Measurements from ENCODE around the gene CYP8B1.

GRCh38 chr3:42892169-42892568 lies 16.5 kb upstream of the CYP8B1 start:
- TF ChIP-seq CTCF (conservative IDR thresholded peaks at IDR 0.05; ENCODE audit: low read depth in 2 of 2): no peak
- no peak for TF ChIP-seq EZH2phosphoT487 (IDR thresholded peaks at IDR 0.05; ENCODE audit: unreplicated experiment)
- TF ChIP-seq EZH2 (IDR thresholded peaks at IDR 0.05; ENCODE audit: low read depth, unreplicated experiment): no peak
- no peak for TF ChIP-seq CREB1 (CRISPR knock-in tag; IDR thresholded peaks at IDR 0.05; ENCODE audit: low read depth)
- no peak for TF ChIP-seq POLR2AphosphoS5 (IDR thresholded peaks at IDR 0.05; ENCODE audit: low read depth)
- TF ChIP-seq NANOG (IDR thresholded peaks at IDR 0.05; ENCODE audit: borderline replicate concordance): no peak
- TF ChIP-seq REST (IDR thresholded peaks at IDR 0.05; ENCODE audit: unreplicated experiment): no peak
- no peak for TF ChIP-seq JUNB (IDR thresholded peaks at IDR 0.05; ENCODE audit: unreplicated experiment)
- no peak for TF ChIP-seq ZNF462 (CRISPR knock-in tag; IDR thresholded peaks at IDR 0.05)
- TF ChIP-seq ZNF114 (CRISPR knock-in tag; IDR thresholded peaks at IDR 0.05): no peak
- TF ChIP-seq STAT1 (IDR thresholded peaks at IDR 0.05; ENCODE audit: unreplicated experiment): no peak

Data from GM23338 (cell line).